NCI-H1092 treated with DMSO at 0.1 percent for 48 hours (cell line): ENCODE data around the gene SPOP.

Source experiments
- DNase-seq: peaks from one replicate; lab custom pipeline; 2025; lab: John Stamatoyannopoulos, UW

Gene SPOP

GRCh38 chr17:49613182-49613800, 64.6 kb downstream of the SPOP start:
- DNase-seq: no peak

GRCh38 chr17:49612726-49613125, 65.2 kb downstream of the SPOP start:
- no peak for DNase-seq

DNA sequence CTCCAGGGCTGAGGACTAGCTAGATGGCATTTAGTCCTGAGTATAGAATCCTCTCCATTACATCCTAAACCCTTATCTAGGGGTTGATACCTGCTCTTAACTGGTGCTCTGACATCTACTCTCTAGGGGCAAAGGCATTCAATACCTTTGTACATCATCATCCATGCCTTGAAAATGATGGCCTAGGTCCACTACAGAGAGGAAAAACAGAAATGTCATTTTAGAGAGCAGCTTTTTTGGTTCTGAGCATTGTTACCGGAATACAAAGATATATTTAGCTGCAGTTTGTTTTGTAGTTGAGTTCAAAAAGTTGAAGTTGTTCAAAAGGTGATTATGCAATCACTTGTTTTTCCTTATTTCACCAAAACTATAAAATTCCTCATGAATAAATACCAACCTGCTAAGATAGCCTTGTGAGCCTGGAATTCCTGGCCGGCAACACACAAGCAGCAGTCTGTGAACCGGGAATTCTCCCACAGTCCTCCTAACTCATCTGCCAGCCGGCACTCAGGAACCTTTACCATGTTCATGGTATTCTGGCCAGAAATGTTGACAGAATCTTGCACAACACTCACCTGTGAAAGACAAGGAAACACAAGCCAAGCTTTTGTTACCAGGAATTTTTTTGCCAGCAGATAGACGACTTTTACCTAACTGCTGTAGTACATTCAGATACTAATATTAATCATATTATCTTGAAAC, 66.9 kb downstream of the SPOP start:
- DNase-seq: no peak

DNA sequence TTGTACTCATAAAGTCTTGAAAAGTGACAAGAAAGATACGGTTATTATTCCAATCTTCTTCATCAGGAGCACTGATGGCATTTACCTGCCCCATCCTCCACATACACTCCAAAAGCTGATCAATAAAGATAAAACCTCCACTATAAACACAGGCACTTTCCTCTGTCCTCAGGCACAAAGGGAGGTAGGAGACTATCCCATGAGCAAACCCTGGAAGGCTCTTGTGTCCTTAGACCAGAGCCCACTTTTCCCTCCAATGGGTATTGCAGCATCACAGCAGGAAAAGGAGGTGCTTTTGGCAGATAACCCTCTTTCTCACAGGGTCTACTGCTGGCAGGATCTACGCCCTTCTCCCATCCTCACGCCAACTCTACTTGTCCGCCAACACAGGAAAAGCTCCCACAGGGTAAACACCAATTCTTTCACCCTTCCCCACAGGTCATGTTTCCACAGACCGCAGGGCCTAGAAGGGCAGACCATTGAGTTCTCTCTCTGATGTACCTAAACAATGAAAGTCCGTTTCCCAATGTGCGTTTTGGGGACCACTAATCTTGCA, 73.5 kb downstream of the SPOP start:
- DNase-seq: no peak

DNA sequence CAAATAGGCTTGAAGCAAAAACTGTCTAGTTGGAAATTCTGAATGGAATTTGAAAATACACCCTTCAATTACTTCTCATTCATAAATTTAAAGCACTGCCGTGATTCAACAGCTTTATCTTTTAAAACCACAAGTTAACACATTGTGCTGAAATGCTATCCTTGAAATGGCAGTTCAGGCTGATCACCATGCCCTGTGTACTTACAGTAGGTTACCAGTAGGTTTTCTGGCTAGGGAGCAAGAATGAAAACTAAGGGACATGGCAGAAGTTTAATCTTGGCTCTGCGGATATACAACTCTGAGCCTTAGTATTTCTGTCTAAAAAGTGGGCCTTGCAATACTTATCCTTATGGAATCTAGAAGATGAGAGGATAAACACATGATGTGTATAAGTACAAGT, 74.2 kb downstream of the SPOP start:
- no peak for DNase-seq

- DNase-seq: no peak
Measured at GRCh38 chr17:49603238-49603637, 74.7 kb downstream of the SPOP start.

- DNase-seq: no peak
Measured at GRCh38 chr17:49602783-49603182, 75.1 kb downstream of the SPOP start.

GRCh38 chr17:49600949-49601348, 76.9 kb downstream of the SPOP start:
- no peak for DNase-seq

DNA sequence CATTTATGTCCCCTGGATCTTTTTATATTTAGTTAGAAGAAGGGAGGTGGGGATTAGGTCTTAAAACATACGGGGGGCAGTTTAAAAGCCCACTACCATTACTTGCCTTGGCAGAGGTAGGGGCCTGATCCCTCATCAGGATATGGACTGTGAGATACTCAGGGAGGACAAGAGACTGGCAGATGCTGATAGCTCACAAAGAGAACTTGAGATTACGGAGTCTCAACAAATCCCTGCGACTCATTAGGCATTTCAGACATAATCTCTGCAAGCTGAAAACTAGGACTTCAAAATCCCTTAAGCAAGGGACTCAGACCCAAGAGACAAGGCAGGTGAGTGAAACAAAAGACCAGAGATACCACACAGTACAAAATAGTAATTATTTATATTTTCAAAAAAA, 79.0 kb downstream of the SPOP start:
- no peak for DNase-seq

- no peak for DNase-seq
Measured at GRCh38 chr17:49597928-49598655, 79.8 kb downstream of the SPOP start.

DNA sequence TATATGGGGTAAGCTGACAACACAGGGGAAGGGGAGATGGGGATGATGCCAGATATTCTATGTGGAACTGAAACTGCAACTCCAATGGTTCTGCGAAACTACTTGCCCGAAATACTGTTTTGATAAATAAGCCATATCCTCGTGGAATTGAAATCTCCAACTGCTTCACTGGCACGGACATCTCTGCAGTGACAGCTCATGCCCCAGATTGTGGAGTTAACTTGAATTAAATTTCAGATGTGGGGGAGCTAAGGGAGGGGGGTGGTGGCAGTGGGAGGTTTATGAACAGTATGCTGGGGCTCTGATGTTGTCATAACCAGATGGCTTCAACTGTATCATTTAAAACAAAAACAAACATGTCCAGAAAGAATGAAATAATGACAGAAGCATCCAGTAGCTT, 80.5 kb downstream of the SPOP start:
- no peak for DNase-seq

- no peak for DNase-seq
Measured at GRCh38 chr17:49596613-49597244, 81.2 kb downstream of the SPOP start.

- DNase-seq: no peak
Measured at GRCh38 chr17:49595980-49596379, 81.9 kb downstream of the SPOP start.

DNA sequence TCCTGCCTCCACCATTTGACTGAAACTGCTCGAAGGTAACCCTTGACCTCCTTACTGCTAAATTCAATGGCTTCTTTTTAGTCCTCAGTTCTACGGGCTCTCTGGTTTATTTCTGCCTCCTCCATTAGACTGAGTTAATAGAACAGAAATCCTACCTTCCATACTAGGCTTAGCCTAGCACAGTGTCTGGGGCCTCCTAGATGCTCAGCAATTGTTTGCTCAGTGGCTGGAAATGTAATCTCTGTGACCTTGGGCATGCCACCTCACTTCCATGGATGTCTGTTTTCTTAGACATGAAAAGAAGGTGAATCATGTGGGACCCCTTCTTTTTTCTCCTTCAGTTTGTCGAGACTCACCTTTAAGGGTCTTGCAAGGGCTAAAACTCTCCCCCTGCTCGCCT, 82.6 kb downstream of the SPOP start:
- no peak for DNase-seq

DNA sequence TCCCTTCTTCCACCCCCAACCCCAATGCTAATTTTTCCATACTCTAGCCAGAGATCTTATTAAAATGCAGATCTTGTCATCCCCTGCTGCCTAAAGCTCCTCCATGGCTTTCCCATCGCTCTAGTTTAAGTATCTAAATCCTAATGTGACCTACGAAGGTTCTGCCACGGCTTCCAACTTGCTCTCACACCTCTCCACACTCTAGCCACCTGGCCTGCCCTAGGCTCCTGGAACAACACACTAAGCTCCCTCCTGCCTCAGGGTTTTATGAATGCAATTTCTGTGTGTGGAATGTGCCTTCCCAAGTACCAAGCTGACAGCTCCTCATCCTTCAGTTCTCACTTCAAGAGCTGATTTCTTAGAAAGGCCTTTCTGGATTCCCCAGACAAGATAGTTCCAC, 85.6 kb downstream of the SPOP start:
- no peak for DNase-seq

DNA sequence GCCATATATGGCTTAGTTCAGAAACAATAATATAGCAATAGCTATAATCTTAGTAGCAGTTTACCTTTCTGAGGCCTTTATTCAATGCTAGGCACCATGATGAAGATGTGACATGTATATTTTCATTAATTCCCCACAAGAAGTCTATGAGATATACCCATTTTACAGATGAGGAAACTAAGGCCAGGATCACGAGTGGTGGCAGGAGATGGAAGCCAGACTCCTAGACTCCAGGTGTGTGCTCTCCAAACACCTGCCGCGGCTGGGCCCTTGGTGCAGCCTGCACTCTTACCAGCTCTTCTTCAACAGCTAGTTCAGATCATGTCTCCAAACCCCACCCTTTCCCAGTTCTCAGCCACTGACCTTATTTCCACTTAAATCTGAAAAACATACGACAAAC, 87.0 kb downstream of the SPOP start:
- no peak for DNase-seq

DNA sequence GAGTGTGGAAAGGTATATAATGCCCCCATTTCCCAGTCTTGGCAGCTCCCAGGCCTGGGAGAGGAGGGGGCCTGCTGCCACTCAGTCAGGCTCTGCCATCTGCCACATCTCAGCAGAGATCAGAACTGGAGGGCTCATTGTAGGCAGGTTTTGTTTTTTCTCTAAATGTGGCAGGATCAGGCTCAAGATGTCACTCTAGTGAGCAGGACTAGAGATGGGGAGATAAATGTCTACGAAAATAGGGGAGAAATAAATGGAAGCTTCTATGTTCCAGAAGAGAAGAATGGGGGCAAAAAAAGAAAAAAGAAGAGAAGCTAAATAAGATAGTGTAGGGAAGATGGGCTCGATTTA, 88.3 kb downstream of the SPOP start:
- no peak for DNase-seq

GRCh38 chr17:49588726-49589576, 88.9 kb downstream of the SPOP start:
- DNase-seq: no peak

- no peak for DNase-seq
Measured at GRCh38 chr17:49588312-49588711, 89.6 kb downstream of the SPOP start.

- DNase-seq: no peak
Measured at GRCh38 chr17:49587366-49588073, 90.4 kb downstream of the SPOP start.

DNA sequence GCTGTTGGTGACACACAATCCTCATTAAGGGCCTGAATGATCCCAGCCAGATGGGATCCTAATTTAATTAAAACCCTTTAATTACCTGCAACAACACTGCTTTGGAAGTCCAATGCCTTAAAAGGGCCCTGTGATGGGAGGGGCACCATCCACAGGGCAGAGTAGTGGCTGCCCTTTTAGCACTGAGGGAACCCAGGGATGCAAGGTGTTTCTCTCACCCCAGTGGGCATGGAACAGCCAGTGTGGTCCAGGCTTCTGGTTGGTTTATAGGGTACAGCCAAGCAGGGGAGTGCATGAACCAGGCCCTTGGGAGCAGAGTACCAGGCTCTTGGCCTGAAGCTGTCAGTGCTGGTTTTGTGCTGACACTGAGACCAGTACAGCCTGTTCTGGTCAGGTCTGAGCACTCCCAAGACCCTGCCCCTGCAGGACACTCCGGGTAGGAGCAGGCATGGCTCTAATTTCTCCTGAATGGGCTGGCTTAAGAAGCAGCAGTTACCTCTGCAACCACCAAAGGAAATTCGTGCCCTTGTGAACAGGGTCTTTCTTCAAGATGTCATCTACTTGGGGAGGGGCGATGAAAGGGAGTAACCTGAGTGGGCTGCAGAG, 92.4 kb downstream of the SPOP start:
- DNase-seq: no peak
